NCI-H1105 (cell line): ENCODE measurements around the gene DNAJB1.

Source experiments
- DNase-seq: peaks from one replicate; lab custom pipeline; 2025; lab: John Stamatoyannopoulos, UW

The DNAJB1 gene

DNA sequence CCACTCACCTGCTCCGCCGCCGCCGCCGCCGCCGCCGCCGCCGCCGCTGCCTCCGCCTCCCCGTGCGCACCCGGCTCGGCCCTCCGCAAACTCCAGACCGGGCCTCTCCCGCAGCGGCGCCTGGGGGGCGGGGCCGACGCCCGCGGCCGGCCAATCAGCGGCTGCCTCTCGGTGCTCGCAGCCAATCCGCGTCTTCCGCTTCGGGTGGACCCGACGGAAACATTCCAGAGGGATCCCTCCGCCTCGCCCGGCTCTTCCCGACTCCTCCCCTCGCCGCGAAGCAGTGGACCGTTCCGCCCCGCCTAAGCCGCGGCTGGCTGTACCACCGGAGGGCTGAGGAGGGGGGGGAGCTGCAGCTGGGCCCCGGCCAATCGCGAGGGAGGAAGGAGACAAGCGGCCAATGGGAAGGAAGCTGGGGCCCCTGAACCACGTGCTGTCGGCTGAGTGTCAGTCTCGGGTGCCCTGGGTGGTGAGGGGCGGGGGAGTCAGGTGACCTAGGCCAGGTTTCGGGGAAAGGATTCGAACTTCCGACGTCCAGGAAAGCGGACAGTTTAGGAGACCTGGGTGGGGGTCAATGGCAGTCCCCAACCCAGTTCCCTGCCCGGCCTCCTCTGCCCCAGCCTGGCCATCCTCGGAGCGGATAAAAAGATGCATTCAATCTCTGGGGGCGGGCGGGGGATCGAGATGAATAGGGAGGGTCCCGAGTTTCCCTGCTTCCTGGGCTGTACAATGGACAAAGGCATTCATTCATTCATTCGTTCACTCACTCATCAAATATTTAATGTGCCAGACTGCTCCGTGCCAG lies 22.0 kb downstream of the DNAJB1 start, which contains the start of gene GIPC1:
TSS of gene GIPC1 (minus strand) at position 99 of the 805 bp plus-strand sequence. CDS start 13,151 bp downstream, outside the sequence.
- peak; percentile 98 for DNase-seq

DNA sequence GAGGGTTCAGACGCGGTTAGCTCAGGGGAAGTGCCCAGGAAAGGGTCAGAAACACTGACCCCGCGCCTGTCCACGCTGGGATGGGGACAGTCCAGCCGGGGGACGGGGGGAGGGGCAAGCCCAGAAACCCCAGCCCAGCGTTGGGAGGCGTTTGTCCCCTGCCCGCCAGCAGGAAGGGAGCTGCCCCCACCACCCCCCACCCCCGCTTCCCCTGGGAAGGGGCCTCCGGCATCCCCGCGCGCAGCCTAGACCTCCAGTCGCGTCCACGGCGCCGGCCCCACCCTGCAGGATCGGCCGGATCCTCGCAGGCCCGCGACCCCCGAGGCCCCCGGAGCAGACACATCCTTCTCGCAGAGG lies 22.5 kb downstream of the DNAJB1 start:
- DNase-seq = no peak

- DNase-seq = no peak
These were observed 23.1 kb downstream of the DNAJB1 start for GRCh38 chr19:14494910-14495671.

GRCh38 chr19:14494411-14494810 lies 23.8 kb downstream of the DNAJB1 start:
- no peak for DNase-seq

GRCh38 chr19:14492756-14493337 lies 25.4 kb downstream of the DNAJB1 start:
- no peak for DNase-seq

DNA sequence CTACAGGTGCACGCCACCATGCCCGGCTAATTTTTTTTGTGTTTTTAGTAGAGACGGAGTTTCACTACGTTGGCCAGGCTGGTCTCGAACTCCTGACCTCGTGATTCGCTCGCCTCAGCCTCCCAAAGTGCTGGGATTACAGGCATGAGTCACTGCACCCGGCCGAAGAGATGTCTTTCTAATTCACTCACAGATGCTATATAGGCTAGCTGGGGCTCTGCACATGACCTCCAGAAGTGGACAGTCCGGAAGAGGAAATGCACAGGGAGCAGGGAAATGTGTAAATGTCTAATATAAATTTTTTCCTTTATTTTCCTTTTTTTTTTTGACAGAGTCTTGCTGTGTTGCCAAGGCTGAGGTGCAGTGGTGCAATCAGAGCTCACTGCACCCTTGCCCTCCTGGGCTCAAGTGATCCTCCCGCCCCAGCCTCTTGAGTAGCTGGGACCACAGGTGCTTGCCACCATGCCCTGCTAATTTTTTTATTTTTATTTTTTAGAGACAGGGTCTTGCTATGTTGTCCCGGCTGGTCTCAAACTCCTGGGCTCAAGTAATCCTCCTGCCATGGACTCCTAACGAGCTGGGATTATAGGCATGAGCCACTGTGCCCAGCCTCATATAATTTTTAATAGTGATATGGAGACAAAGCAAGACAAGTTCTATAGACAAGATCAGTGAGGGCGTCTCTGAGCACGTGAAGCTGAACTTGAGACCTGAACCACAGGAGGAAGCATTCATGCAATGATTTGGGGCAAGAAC lies 30.6 kb downstream of the DNAJB1 start:
- DNase-seq = no peak

- DNase-seq = no peak
These were observed 35.8 kb downstream of the DNAJB1 start for GRCh38 chr19:14482172-14482941.

DNA sequence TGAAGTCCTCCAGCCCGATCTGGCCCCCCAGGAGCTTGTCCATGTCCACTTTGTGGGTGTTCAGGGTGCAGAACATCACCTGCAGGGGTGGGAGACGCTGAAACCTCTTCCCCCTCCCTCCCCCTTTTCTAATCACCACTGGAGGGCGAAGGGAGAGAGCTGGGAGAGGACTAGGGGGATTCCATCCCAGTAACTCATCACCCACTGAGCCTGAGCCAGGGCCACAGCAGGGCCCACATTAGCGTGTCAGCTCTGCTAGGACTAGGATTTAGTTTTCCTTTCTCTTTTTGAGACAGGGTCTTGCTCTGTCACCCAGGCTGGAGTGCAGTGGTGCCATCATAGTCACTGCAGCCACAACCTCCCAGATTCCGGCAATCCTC lies 37.5 kb downstream of the DNAJB1 start:
- no peak for DNase-seq

- DNase-seq = no peak
These were observed 38.1 kb downstream of the DNAJB1 start for GRCh38 chr19:14479975-14480699.

DNA sequence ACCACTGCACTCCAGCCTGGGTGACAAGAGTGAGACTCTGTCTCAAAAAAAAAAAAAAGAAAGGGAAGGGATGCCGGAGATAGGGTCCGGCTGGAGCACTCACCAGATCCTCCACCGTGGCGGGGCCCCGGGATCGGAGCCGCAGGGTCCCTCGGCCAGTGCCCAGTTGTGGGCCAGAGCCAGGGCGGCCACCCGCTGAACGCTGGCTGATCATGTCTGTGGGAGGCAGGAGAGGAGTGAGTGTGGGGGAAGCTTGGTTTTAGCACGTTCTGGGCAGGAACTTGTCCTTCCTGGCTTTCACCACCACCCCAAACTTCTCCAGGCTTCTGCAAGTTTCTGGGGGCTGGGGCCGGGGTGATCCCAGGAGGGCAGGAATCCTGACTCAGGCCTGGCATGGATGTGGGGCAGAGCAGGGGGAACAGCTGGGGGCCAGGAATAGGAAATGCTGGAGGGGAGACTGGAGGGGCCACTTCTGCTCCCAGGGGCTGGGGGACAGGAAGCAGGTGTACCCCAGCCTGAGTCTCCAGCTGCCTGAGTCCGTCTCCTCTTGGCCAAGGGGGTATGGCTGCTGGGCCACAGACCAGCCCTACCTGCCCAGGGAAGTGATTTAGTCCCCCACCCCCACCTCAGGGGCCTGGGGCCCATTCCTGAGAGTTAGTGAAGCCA lies 38.8 kb downstream of the DNAJB1 start:
- DNase-seq = no peak

GRCh38 chr19:14478113-14478545 lies 40.1 kb downstream of the DNAJB1 start:
- DNase-seq = no peak

DNA sequence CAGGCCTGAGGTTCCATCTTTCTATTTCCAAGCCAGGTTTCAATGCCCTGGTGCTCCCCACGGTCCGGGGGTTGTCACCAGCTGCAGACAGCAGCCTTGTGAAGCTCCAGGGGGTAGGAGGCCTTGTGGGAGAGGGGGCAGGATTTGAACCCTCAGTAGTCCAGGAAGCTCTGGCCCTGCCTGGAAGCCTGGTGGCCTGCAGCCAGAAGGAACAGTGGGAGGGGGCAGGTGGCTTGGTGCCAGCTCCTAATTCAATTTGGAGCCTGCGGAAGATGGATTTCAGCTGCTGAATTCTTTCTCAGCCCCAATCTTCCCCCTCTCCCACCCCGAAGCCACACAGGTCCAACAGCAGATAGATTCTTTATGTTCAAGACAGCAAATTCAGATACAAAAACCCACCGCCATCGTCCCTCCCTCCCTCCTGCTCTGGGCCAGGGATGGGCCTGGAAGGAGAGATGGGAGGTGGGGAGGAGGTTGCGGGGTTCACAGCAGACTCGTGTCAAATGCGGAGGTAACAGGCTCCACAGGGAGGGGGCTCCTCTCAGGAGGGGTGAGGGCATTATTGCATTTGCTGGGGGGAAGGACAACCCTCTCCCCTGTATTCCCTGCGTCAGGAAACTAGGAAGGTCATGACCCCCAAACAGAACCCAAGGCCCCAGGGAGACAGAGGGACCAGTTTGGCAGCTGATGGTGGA lies 40.6 kb downstream of the DNAJB1 start:
- DNase-seq = no peak

- no peak for DNase-seq
These were observed 41.4 kb downstream of the DNAJB1 start for GRCh38 chr19:14476673-14477401.

- DNase-seq = no peak
These were observed 41.9 kb downstream of the DNAJB1 start for GRCh38 chr19:14476327-14476672.

DNA sequence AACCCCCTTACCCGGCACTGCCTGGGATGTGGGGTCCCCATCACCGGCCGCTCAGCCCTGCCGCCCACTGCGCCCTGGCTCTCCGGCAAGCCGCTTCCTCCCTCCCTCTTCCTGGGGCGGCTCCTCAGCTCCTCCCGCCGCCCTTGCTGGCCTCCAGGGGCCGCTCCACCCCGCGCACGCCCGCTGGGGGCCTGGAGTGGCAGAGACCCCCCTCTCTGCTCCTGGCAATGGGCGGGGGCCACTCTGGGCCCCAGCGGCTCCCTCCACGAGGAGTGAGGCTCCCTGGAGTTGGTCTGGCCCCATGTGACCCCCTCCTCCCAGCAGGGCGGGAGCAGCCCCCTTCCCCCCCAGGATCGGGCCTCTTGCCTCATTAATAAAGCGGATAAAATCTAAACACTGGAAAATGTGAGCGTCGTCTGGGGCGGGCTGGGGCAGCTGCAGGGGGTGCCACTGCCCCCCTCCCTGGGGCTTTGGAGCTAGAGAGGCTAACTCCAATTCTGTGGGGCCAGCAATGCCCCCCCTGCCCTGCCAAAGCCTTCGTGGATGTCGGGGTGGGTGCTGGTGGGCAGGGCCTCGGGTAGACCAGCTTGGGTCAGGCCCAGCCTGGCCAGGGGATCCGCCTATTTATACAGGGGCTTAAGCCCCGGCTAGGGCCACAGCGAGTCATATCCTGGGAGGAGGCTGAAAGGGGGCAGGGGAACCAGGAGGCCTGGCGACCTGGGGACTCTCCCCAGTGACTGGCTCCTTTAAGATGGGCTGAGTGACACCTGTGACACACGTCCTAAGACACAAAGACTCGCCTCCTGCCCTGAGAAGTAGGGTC lies 42.7 kb downstream of the DNAJB1 start, which contains the start of gene PTGER1:
TSS of gene PTGER1 (minus strand) at position 104 of the 823 bp plus-strand sequence. CDS start 1,034 bp downstream, outside the sequence.
- no peak for DNase-seq

DNA sequence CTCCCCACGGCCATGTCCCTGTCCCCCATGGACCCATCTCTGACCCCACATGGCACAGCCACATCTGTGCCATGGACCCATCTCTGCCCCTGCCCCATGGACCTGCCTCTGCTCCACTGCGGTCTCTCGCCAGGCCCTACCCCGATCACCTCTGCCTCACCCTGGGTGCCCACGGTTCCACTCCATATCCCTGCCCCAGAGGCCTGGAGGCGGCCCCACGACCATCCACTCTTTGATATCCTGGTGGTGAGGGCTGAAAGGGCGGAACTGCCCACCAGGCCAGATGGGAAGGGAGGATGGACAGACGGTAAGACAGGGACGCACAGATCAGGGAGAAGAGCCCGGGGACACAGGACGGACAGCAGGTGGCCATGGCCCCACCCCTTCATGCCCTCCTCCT lies 43.4 kb downstream of the DNAJB1 start:
- DNase-seq = no peak

GRCh38 chr19:14473978-14474578 lies 44.1 kb downstream of the DNAJB1 start:
- no peak for DNase-seq
